Activated T-cell treated with anti-CD3 and anti-CD28 coated beads, Interleukin-2, amount 50 U/mL, for 72 hours (primary cell): ENCODE measurements around the gene METTL9. TPM values are rescaled to one million over a fixed set of nuclear protein-coding genes. Genes with fewer than 3 reads are reported as not detected.
"Not testable (repeated sequence)": the region's sequence is repeated elsewhere in the genome, so short reads cannot be mapped to it uniquely, and the experiment has no call there.

Source experiments
- ATAC-seq, 2 donors: fragments of 150-1000 bp; cut with Tn5 transposase; replicated peaks in 1 of 2; 2 replicates each; pipeline ENCODE4 v1.10.0; 2021; ENCODE audit warnings: moderate library complexity in 2 of 2, mild to moderate bottlenecking in 1 of 2
- DNase-seq, 2 donors: peaks; one replicate each; pipeline ENCODE4 v3.0.0; 2021 to 2022; ENCODE audit warnings: mixed read lengths in 1 of 2
- H3K27ac Mint-ChIP-seq: one replicate; pipeline ENCODE4 v1.8.0; 2022; ENCODE audit warnings: mild to moderate bottlenecking, moderate library complexity, mixed read lengths
- H3K27me3 Mint-ChIP-seq: one replicate; pipeline ENCODE4 v1.8.0; 2022; ENCODE audit warnings: low read depth, mixed read lengths
- H3K36me3 Mint-ChIP-seq, 2 donors: one replicate each; pipeline ENCODE4 v1.8.0; 2022; ENCODE audit warnings: mixed read lengths in 2 of 2, mild to moderate bottlenecking in 1 of 2; ENCODE audit not compliant: insufficient read depth in 2 of 2
- H3K4me1 Mint-ChIP-seq: one replicate; pipeline ENCODE4 v1.8.0; 2022; ENCODE audit warnings: low read depth, mixed read lengths
- H3K4me3 Mint-ChIP-seq, 2 donors: one replicate each; pipeline ENCODE4 v1.8.0; 2022; ENCODE audit warnings: mild to moderate bottlenecking in 2 of 2, mixed read lengths in 2 of 2, moderate library complexity in 2 of 2
- H3K9me3 Mint-ChIP-seq, 2 donors: one replicate each; pipeline ENCODE4 v1.8.0; 2022; ENCODE audit warnings: mixed read lengths in 2 of 2
- total RNA-seq, 2 donors: library from RNA; stranded (reverse); gene quantifications; one replicate each; pipeline ENCODE4 v1.2.3, GENCODE V29; 2022

Gene METTL9
- total RNA-seq: 100 to 1,000 TPM; 112 to 125 TPM

DNA sequence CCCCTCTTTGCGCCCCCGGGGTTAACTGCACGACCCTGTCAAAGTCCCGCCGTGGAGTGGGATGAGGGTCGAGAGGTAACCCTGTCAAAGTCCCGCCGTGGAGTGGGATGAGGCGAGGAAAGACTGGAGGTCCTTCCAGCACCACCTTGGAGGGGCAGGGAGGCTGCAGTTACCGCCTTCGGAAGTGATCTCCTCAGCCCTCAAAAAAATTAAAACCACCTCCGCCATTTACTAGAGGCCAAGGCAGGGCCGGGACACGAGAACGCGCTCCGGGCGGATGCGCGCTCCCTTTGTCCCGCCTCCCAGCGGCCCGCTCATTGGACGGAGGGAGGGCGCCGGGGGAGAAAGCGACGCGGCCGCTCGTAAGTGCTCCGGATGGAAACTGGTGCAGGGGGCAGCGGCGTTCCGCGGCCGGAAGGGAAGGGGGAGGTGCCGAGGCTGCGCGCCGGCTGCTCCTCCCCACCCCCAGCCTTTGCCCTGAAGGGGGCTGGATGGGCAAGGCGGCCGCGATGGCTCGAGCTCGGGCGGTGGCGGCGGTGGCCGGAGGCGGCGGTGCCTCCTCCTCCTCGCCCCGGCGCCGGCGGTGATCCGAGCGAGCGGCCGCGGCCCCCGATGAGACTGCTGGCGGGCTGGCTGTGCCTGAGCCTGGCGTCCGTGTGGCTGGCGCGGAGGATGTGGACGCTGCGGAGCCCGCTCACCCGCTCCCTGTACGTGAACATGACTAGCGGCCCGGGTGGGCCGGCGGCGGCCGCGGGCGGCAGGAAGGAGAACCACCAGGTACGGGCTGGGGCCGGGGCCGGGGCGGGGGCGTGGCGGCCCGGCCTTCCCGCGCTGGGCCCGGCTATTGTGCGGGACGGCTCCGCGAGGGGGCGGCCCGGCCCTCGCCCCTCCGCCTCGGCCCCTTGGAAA lies at the start of gene METTL9:
Gene METTL9 (plus strand): TSS at position 456 of the 909 bp plus-strand sequence. CDS start 157 bp downstream, at position 613.
- ATAC-seq (peak; percentile 94 to 95), DNase-seq (peak; percentile 96)
- H3K4me1 Mint-ChIP-seq: peaks cover 55% of the 10 kb centered on the region
- peaks cover 1 to 2% of the 10 kb centered on the region in 2 donors for H3K36me3 Mint-ChIP-seq
- H3K27ac Mint-ChIP-seq: peak within 1 kb of the TSS; percentile 89
- no peaks in the 10 kb centered on the region for H3K27me3 Mint-ChIP-seq
- H3K4me3 Mint-ChIP-seq: peak within 1 kb of the TSS; percentile 90 to 99
- H3K9me3 Mint-ChIP-seq: peaks cover 0 to 1% of the 10 kb centered on the region in 2 donors

- ATAC-seq, H3K9me3 Mint-ChIP-seq: not testable (repeated sequence)
- peaks cover 12% of the 10 kb centered on the region for H3K27me3 Mint-ChIP-seq
These were observed 49.4 kb upstream of the METTL9 start for GRCh38 chr16:21549975-21550374.

GRCh38 chr16:21550435-21550834 lies 48.9 kb upstream of the METTL9 start:
- not testable (repeated sequence) for DNase-seq, H3K9me3 Mint-ChIP-seq, H3K36me3 Mint-ChIP-seq, H3K27ac Mint-ChIP-seq, H3K4me3 Mint-ChIP-seq, ATAC-seq
- Mint-ChIP-seq H3K4me1 (peaks cover 18% of the 10 kb centered on the region), H3K27me3 (peaks cover 12% of the 10 kb centered on the region)

More at GRCh38 chr16:21549975-21550374, 49.4 kb upstream of the METTL9 start:
- not testable (repeated sequence) for H3K27ac Mint-ChIP-seq, H3K4me3 Mint-ChIP-seq, H3K36me3 Mint-ChIP-seq, DNase-seq
- peaks cover 13% of the 10 kb centered on the region for H3K4me1 Mint-ChIP-seq

GRCh38 chr16:21551076-21551475 lies 48.3 kb upstream of the METTL9 start:
- H3K27ac Mint-ChIP-seq, H3K4me3 Mint-ChIP-seq, ATAC-seq, H3K9me3 Mint-ChIP-seq, H3K36me3 Mint-ChIP-seq, DNase-seq: not testable (repeated sequence)
- H3K4me1 Mint-ChIP-seq: peaks cover 20% of the 10 kb centered on the region
- peaks cover 12% of the 10 kb centered on the region for H3K27me3 Mint-ChIP-seq

DNA sequence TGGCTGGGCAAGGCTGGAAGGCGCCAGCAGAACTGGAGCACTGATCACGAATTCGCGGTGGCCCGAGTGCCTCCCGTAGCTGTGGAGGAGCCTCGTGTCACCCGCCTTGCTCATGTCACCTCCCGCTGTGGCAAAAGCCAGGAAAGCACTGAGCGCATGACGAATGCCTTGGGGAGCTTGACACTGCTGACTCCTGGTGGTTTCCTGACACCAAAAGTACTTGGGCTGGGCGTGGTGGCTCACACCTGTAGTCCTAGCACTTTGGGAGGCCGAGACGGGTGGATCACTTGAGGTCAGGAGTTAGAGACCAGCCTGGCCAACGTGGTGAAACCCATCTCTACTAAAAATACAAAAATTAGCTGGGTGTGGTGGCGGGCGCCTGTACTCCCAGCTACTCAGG lies 47.8 kb upstream of the METTL9 start:
- H3K9me3 Mint-ChIP-seq, H3K27ac Mint-ChIP-seq, H3K4me3 Mint-ChIP-seq, ATAC-seq, H3K36me3 Mint-ChIP-seq, DNase-seq: not testable (repeated sequence)
- Mint-ChIP-seq H3K27me3 (peaks cover 12% of the 10 kb centered on the region), H3K4me1 (peaks cover 20% of the 10 kb centered on the region)

DNA sequence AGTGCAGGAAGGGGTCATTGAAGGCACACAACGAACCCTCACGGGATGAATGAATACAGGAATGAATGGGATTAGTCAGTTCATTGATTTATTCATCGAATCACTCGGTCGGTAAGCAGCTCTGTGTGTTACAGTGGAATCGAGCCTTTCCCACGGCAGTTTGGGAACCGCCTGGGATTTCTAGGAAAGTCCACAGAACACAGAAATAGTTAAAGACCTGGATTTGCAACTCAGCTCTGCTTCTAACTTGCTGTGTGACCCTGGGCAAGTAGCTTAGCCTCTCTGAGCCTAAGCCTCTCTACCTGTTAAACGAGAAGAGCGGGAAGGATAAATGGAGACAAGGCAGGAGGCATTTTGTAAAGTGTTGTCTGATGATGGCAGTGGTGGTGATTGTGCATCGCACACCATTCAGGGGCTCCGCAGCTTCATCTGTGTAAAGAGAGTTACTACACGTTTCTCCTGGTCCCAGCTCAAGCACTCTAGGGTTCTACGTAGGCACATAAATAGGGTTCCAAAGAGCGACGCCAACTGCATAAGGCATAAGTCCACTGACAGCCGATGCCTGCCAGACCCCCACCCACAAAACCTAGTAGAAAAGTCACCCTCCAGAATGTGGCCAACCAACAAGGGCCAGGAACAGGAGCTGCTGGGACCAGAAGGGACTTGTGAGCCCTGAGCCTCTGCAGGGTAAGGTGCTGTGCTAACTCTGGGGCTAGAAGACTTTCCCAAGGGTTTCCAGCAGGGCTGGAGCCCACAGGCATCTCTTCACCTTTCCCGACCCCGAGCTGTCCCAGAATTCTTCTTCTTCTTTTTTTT lies 45.7 kb upstream of the METTL9 start:
- peaks cover 20% of the 10 kb centered on the region for H3K4me1 Mint-ChIP-seq
- not testable (repeated sequence) for ATAC-seq, H3K27ac Mint-ChIP-seq, H3K27me3 Mint-ChIP-seq, H3K9me3 Mint-ChIP-seq, H3K36me3 Mint-ChIP-seq, H3K4me3 Mint-ChIP-seq, DNase-seq

- ATAC-seq (peak; percentile 91 to 95), DNase-seq (peak; percentile 95)
- Mint-ChIP-seq H3K4me1 (peaks cover 25% of the 10 kb centered on the region), H3K9me3 (no peaks in the 10 kb centered on the region), H3K27ac (no peak overlapping the region), H3K36me3 (no peaks in the 10 kb centered on the region), H3K27me3 (peaks cover 6% of the 10 kb centered on the region), H3K4me3 (peak overlapping the region; percentile 31 to 56)
These were observed 44.4 kb upstream of the METTL9 start for GRCh38 chr16:21554795-21555585.

DNA sequence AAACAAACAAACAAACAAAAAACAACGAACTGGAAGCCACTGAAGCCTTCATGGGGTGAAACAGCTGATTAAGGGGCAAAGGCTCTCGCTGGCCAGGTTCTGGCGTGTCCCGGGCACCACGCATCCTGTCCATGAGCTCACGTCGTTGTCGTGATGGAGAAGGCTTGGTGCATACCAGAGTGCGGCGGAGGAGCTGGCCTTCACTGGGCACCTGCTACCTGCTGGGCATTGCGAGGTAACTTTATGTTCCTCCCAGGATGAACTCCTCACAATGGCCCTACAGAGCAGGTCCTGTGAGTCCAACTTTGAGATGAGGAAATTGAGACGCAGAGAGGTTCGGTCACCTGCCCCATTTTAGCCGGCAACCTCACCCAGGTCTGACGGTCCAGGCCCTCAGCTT lies 43.8 kb upstream of the METTL9 start:
- H3K9me3 Mint-ChIP-seq, DNase-seq, H3K27me3 Mint-ChIP-seq, H3K36me3 Mint-ChIP-seq, ATAC-seq, H3K27ac Mint-ChIP-seq, H3K4me3 Mint-ChIP-seq: not testable (repeated sequence)
- H3K4me1 Mint-ChIP-seq: peaks cover 25% of the 10 kb centered on the region

GRCh38 chr16:21556026-21556595 lies 43.3 kb upstream of the METTL9 start:
- H3K9me3 Mint-ChIP-seq, DNase-seq, H3K27ac Mint-ChIP-seq, H3K36me3 Mint-ChIP-seq, H3K27me3 Mint-ChIP-seq, H3K4me3 Mint-ChIP-seq, ATAC-seq: not testable (repeated sequence)
- peaks cover 25% of the 10 kb centered on the region for H3K4me1 Mint-ChIP-seq

DNA sequence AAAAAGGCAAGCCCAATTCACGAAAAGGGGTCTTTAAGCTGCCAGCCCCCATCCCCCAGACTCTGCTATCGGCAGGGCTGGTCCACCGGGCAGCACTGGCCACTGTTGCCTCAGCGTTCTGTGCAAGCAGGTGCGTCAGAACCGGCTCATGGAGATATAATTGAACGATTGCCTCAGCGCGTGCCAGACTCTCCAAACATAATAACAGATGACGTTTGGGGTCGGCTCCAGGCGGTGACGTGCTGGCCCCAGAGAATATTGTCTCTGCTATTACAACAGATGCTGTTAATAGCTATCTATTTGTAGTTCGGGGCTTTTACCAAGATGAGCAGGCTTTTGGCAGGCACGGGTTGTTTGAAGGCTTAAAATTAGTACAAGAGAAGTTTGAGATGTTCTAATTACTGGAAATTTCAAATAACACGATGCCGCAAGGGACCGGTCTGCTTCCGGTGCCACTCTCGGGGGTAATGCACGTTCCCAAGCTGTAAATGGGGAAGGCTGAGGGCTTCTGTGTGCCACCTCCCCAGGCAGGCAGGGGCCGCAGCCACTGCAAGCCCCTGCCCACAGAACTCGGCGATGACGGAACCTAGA lies 42.6 kb upstream of the METTL9 start:
- DNase-seq, H3K9me3 Mint-ChIP-seq, H3K27ac Mint-ChIP-seq: not testable (repeated sequence)

GRCh38 chr16:21560462-21560861 lies 38.9 kb upstream of the METTL9 start:
- peaks cover 7% of the 10 kb centered on the region for H3K4me1 Mint-ChIP-seq
- no peak overlapping the region for H3K27ac Mint-ChIP-seq
- H3K4me3 Mint-ChIP-seq: no peak overlapping the region
- H3K36me3 Mint-ChIP-seq: no peaks in the 10 kb centered on the region
- ATAC-seq (no peak), DNase-seq (no peak)
- H3K27me3 Mint-ChIP-seq: no peaks in the 10 kb centered on the region
- H3K9me3 Mint-ChIP-seq: no peaks in the 10 kb centered on the region

More for the DNA sequence above, 42.6 kb upstream of the METTL9 start:
- H3K36me3 Mint-ChIP-seq, H3K27me3 Mint-ChIP-seq, ATAC-seq, H3K4me3 Mint-ChIP-seq: not testable (repeated sequence)
- H3K4me1 Mint-ChIP-seq: peaks cover 25% of the 10 kb centered on the region

DNA sequence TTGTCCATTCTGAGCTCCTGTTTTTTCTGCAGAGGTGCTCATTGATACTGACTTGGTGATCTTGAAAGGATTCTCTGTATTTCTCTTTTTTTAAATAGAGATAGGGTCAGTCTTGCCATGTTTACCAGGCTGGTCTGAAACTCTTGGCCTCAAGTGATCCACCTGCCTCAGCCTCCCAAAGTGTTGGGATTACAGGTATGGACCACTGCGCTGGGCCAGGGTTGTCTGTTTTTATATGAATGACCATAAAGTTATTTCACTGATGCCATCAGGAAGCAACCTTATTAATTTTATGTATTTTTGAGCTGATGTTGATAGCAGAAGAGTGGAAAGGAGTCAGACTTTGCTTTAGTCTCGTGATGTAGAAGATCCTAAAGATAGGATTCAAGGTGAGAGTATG lies 35.7 kb upstream of the METTL9 start:
- H3K9me3 Mint-ChIP-seq: no peaks in the 10 kb centered on the region
- no peaks in the 10 kb centered on the region for H3K36me3 Mint-ChIP-seq
- peaks cover 5% of the 10 kb centered on the region for H3K4me1 Mint-ChIP-seq
- H3K27me3 Mint-ChIP-seq: peaks cover 6% of the 10 kb centered on the region
- DNase-seq (no peak), ATAC-seq (no peak)
- H3K27ac Mint-ChIP-seq: no peak overlapping the region
- H3K4me3 Mint-ChIP-seq: no peak overlapping the region
